SK-N-SH treated with all-trans-retinoic acid at 6 μM for 48 hours (cell line): ENCODE measurements around the gene TIAM1.

Experiments
- CSDC2 ChIP-seq: fragments of 250-450 bp; sonication (Bioruptor Pico); IDR thresholded peaks from 2 replicates; pipeline ENCODE4 v1.5.0; 2020; ENCODE audit warnings: mild to moderate bottlenecking, moderate library complexity
- ESRRG ChIP-seq: fragments of 250-450 bp; sonication (Bioruptor Pico); IDR thresholded peaks from 2 replicates; pipeline ENCODE4 v1.6.1; 2021; ENCODE audit warnings: mild to moderate bottlenecking
- TOX ChIP-seq: fragments of 250-450 bp; sonication (Bioruptor Pico); IDR thresholded peaks from 2 replicates; pipeline ENCODE4 v1.8.0; 2021; ENCODE audit warnings: mild to moderate bottlenecking, moderate library complexity, borderline replicate concordance
- ZFP3 ChIP-seq: fragments of 250-450 bp; sonication (Bioruptor Pico); IDR thresholded peaks from 2 replicates; pipeline ENCODE4 v1.5.0; 2020; ENCODE audit warnings: mild to moderate bottlenecking, moderate library complexity

DNA sequence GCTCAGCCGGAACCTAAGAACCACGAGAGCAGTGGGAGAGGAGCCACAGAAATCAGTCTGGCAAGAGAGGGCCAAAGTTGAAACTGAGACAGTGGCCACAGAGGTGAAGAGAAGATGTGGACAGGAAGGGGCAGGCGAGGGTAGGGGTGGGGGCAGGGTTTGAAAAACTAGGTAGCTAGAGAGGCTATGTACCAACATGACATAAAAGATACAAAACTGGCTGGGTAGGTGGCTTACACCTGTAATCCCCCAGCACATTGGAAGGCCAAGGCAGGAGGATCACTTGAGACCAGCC lies 28.4 kb upstream of the TIAM1 start:
- no peak for TF ChIP-seq ESRRG (CRISPR knock-in tag)
- TF ChIP-seq CSDC2: no peak
- TF ChIP-seq ZFP3 (CRISPR knock-in tag): no peak
- TF ChIP-seq TOX (CRISPR knock-in tag): no peak
